H9 (cell line): ENCODE results near the gene CAPN5. TPM values are rescaled to one million over a fixed set of nuclear protein-coding genes. Genes with fewer than 3 reads are reported as not detected.

ENCODE experiments used
- DNase-seq: peaks from one replicate; pipeline ENCODE4 v3.0.0-alpha.2; 2017
- H2AFZ ChIP-seq: one replicate; pipeline ENCODE4 v1.6.1; 2013; ENCODE audit warnings: mild to moderate bottlenecking, low read length, control low read depth, moderate library complexity
- H2AK5ac ChIP-seq: 2 replicates; pipeline ENCODE4 v1.6.1; 2013; ENCODE audit warnings: low read length, control low read depth, mixed read lengths; ENCODE audit not compliant: insufficient read length
- H2BK120ac ChIP-seq: one replicate; pipeline ENCODE4 v1.6.1; 2013; ENCODE audit warnings: low read depth, mild to moderate bottlenecking, low read length, control low read depth, inconsistent platforms; ENCODE audit not compliant: poor library complexity, severe bottlenecking
- H2BK12ac ChIP-seq: 2 replicates; pipeline ENCODE4 v1.6.1; 2013; ENCODE audit warnings: low read length, control low read depth, mixed read lengths, low read depth; ENCODE audit not compliant: insufficient read length
- H2BK15ac ChIP-seq: 2 replicates; pipeline ENCODE4 v1.6.1; 2013; ENCODE audit warnings: low read depth, low read length, control low read depth
- H2BK20ac ChIP-seq: one replicate; pipeline ENCODE4 v1.6.1; 2013; ENCODE audit warnings: low read depth, mild to moderate bottlenecking, low read length, control low read depth, inconsistent platforms; ENCODE audit not compliant: poor library complexity, severe bottlenecking
- H2BK5ac ChIP-seq: 2 replicates; pipeline ENCODE4 v1.6.1; 2013; ENCODE audit warnings: low read length, control low read depth, mixed read lengths; ENCODE audit not compliant: insufficient read length
- H3K14ac ChIP-seq: 2 replicates; pipeline ENCODE4 v1.6.1; 2013; ENCODE audit warnings: low read length, control low read depth; ENCODE audit not compliant: insufficient read depth
- H3K18ac ChIP-seq: 2 replicates; pipeline ENCODE4 v1.6.1; 2013; ENCODE audit warnings: low read depth, mild to moderate bottlenecking, mixed read lengths, low read length, control low read depth; ENCODE audit not compliant: insufficient read length
- H3K23ac ChIP-seq: 2 replicates; pipeline ENCODE4 v1.6.1; 2013; ENCODE audit warnings: low read length, control low read depth, mixed read lengths, low read depth; ENCODE audit not compliant: insufficient read length
- H3K23me2 ChIP-seq: 2 replicates; pipeline ENCODE4 v1.6.1; 2013; ENCODE audit warnings: low read depth, mild to moderate bottlenecking, mixed read lengths, low read length, control low read depth; ENCODE audit not compliant: insufficient read length, poor library complexity, severe bottlenecking
- H3K27ac ChIP-seq: 2 replicates; pipeline ENCODE4 v1.5.1; 2013; ENCODE audit warnings: low read length, control low read depth, mixed read lengths, low read depth; ENCODE audit not compliant: insufficient read length
- H3K27me3 ChIP-seq: 2 replicates; pipeline ENCODE4 v1.6.1; 2013; ENCODE audit warnings: low read length, control low read depth, inconsistent platforms; ENCODE audit not compliant: insufficient read depth
- H3K4ac ChIP-seq: 2 replicates; pipeline ENCODE4 v1.6.1; 2013; ENCODE audit warnings: low read depth, mild to moderate bottlenecking, control low read depth, inconsistent platforms, low read length, moderate library complexity
- H3K4me1 ChIP-seq: 2 replicates; pipeline ENCODE4 v1.6.1; 2013; ENCODE audit warnings: low read length, control low read depth, inconsistent platforms; ENCODE audit not compliant: insufficient read depth
- H3K4me2 ChIP-seq: 2 replicates; pipeline ENCODE4 v1.6.1; 2013; ENCODE audit warnings: low read length, control low read depth, mixed read lengths; ENCODE audit not compliant: insufficient read length, insufficient read depth
- H3K56ac ChIP-seq: 2 replicates; pipeline ENCODE4 v1.6.1; 2013; ENCODE audit warnings: low read depth, mild to moderate bottlenecking, mixed read lengths, low read length, control low read depth; ENCODE audit not compliant: insufficient read length
- H3K79me1 ChIP-seq: 2 replicates; pipeline ENCODE4 v1.6.1; 2013; ENCODE audit warnings: low read depth, mild to moderate bottlenecking, moderate library complexity, low read length, control low read depth, inconsistent platforms; ENCODE audit not compliant: insufficient read depth, poor library complexity, severe bottlenecking
- H3K79me2 ChIP-seq: 2 replicates; pipeline ENCODE4 v1.6.1; 2013; ENCODE audit warnings: low read length, control low read depth, inconsistent platforms; ENCODE audit not compliant: insufficient read depth
- H3K9ac ChIP-seq: 2 replicates; pipeline ENCODE4 v1.6.1; 2013; ENCODE audit warnings: low read length, control low read depth, mixed read lengths; ENCODE audit not compliant: insufficient read length; ENCODE audit errors: extremely low read depth
- H3K9me3 ChIP-seq: one replicate; pipeline ENCODE4 v1.6.1; 2013; ENCODE audit warnings: low read depth, low read length, inconsistent platforms; ENCODE audit not compliant: control insufficient read depth
- H3T11ph ChIP-seq: one replicate; pipeline ENCODE4 v1.6.1; 2013; ENCODE audit warnings: mild to moderate bottlenecking, low read length, control low read depth, inconsistent platforms
- H4K20me1 ChIP-seq: one replicate; pipeline ENCODE4 v1.6.1; 2013; ENCODE audit not compliant: control insufficient read depth, insufficient read length, insufficient read depth
- H4K5ac ChIP-seq: 2 replicates; pipeline ENCODE4 v1.6.1; 2013; ENCODE audit warnings: low read depth, mild to moderate bottlenecking, mixed read lengths, low read length, control low read depth; ENCODE audit not compliant: insufficient read length
- H4K8ac ChIP-seq: replicated peaks from 2 replicates; pipeline ENCODE4 v1.6.1; 2013; ENCODE audit warnings: low read length, control low read depth, mixed read lengths, low read depth; ENCODE audit not compliant: insufficient read length
- H4K91ac ChIP-seq: 2 replicates; pipeline ENCODE4 v1.6.1; 2013; ENCODE audit warnings: low read depth, mild to moderate bottlenecking, moderate library complexity, mixed read lengths, low read length, control low read depth; ENCODE audit not compliant: insufficient read length
- H3K27ac Mint-ChIP-seq, 3 experiments: 2 replicates in 2 of 3; 3 replicates in 1 of 3; pipeline ENCODE4 v1.8.0; 2020 to 2021; ENCODE audit warnings: mixed read lengths in 3 of 3, mild to moderate bottlenecking in 1 of 3, moderate library complexity in 1 of 3
- H3K27me3 Mint-ChIP-seq: 2 replicates; pipeline ENCODE4 v1.8.0; 2021; ENCODE audit warnings: low read depth, mild to moderate bottlenecking, moderate library complexity, mixed read lengths
- H3K36me3 Mint-ChIP-seq, 3 experiments: 2 replicates in 2 of 3; 3 replicates in 1 of 3; pipeline ENCODE4 v1.8.0; 2020 to 2021; ENCODE audit warnings: low read depth in 3 of 3, mixed read lengths in 3 of 3; ENCODE audit not compliant: insufficient read depth in 1 of 3
- H3K4me1 Mint-ChIP-seq, 2 experiments: 2 replicates each; pipeline ENCODE4 v1.8.0; 2020; ENCODE audit warnings: mixed read lengths in 2 of 2
- H3K4me3 Mint-ChIP-seq, 2 experiments: 2 replicates in 1 of 2; 3 replicates in 1 of 2; pipeline ENCODE4 v1.8.0; 2020 to 2021; ENCODE audit warnings: mild to moderate bottlenecking in 2 of 2, mixed read lengths in 2 of 2, moderate library complexity in 1 of 2
- H3K9me3 Mint-ChIP-seq, 2 experiments: 2 replicates in 1 of 2; 3 replicates in 1 of 2; pipeline ENCODE4 v1.8.0; 2020; ENCODE audit warnings: mild to moderate bottlenecking in 2 of 2, mixed read lengths in 2 of 2, moderate library complexity in 1 of 2
- WGBS: extraction: QIAGEN DNeasy Blood & Tissue Kit; methylation state at CpG from one replicate; pipeline ENCODE4 v1.1.7; 2013; ENCODE audit warnings: missing lambda C conversion rate, low lambda C conversion rate, mixed read lengths; ENCODE audit not compliant: insufficient read length; ENCODE audit errors: extremely low coverage; 5-methylcytosine and 5-hydroxymethylcytosine counted together
- total RNA-seq: library from RNA; stranded (reverse); gene quantifications from 2 replicates; pipeline ENCODE4 v1.2.1, GENCODE V29; 2021
- TF ChIP-seq, protein P1 (sequence below): fragments of 200-600 bp; sonication (generic); conservative IDR thresholded peaks from 3 replicates; pipeline ENCODE4 v1.8.0; 2021; ENCODE audit warnings: antibody characterized with exemption, mild to moderate bottlenecking

Gene CAPN5
- total RNA-seq, 1 experiment from 2014 or later = 16.7 TPM

DNA sequence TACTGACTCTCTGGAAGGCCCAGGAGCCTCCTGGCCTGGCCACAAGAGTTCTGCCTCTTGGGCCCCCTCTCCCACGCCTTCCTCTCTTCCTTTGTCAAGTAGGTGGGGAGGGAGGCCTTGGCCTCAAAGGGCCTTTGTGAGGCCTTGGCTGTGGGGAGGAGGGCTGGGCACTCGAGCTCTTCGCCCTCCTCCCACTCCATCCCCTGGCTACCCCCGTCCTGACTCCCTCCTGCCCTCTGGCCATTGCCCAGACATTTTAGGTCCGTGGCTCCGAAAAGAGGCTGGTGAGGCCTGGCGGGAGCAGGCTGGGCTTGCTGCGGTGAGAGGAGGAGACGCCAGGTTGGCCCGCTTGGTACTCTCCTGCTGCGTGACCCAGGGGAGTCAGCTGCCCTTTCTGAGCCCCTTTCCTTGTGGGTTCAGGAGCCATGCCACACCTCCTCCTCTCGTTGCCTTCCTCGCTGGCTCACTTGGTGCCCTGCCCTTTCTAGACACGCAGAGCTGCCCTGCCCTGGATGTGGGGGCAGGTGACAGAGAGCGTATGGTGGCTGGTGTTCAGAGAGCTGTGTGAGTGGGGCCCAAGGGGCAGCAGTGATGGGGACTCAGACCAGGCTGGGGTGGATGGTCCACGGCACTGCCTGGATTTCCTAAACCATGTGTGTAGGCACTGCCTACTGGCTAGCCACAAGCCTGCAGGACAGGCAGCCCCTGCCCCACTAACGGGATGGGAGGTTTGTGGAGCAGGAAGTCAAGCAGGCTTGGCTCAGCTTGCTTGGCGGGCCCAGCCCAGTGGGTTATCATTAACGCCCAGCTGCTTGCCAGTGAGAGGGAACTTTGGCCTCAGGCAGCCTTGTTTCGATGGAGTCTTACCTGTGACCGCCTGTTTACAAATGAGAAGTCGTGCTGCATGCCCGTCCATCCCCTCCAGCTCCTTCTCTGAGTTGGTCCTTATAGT lies 20.0 kb downstream of the CAPN5 start:
- Histone ChIP-seq H3K79me2 (no peaks in the 10 kb centered on the region), H3K4me2 (no peak overlapping the region), H4K91ac (no peak overlapping the region), H3K4me1 (no peaks in the 10 kb centered on the region), H3K4ac (no peak overlapping the region), H2BK12ac (no peak overlapping the region), H2BK5ac (no peak overlapping the region), H4K20me1 (no peaks in the 10 kb centered on the region), H3T11ph (no peak overlapping the region), H2AK5ac (no peak overlapping the region), H2AFZ (no peak overlapping the region), H4K5ac (no peak overlapping the region), H3K23me2 (no peaks in the 10 kb centered on the region), H2BK120ac (no peak overlapping the region), H3K9ac (no peak overlapping the region), H3K18ac (no peak overlapping the region), H3K23ac (no peak overlapping the region), H3K27me3 (no peaks in the 10 kb centered on the region), H2BK20ac (no peak overlapping the region), H3K9me3 (no peaks in the 10 kb centered on the region), H3K14ac (no peak overlapping the region; the same call in 1 of the 2 replicates), H4K8ac (no peak overlapping the region), H2BK15ac (no peak overlapping the region), H3K27ac (no peak overlapping the region), H3K56ac (no peak overlapping the region), H3K79me1 (no peaks in the 10 kb centered on the region)
- Mint-ChIP-seq H3K4me1 (peaks cover 12 to 14% of the 10 kb centered on the region in 2 experiments), H3K27ac (no peak overlapping the region; a peak in 2 of 7 replicates), H3K9me3 (no peaks in the 10 kb centered on the region), H3K27me3 (no peaks in the 10 kb centered on the region), H3K36me3 (no peaks in the 10 kb centered on the region; a peak in 2 of 7 replicates), H3K4me3 (no peak overlapping the region)
- WGBS = no CpG with 5 or more reads among the region's 23 CpGs
- DNase-seq = no peak
- TF ChIP-seq, protein P1, sequence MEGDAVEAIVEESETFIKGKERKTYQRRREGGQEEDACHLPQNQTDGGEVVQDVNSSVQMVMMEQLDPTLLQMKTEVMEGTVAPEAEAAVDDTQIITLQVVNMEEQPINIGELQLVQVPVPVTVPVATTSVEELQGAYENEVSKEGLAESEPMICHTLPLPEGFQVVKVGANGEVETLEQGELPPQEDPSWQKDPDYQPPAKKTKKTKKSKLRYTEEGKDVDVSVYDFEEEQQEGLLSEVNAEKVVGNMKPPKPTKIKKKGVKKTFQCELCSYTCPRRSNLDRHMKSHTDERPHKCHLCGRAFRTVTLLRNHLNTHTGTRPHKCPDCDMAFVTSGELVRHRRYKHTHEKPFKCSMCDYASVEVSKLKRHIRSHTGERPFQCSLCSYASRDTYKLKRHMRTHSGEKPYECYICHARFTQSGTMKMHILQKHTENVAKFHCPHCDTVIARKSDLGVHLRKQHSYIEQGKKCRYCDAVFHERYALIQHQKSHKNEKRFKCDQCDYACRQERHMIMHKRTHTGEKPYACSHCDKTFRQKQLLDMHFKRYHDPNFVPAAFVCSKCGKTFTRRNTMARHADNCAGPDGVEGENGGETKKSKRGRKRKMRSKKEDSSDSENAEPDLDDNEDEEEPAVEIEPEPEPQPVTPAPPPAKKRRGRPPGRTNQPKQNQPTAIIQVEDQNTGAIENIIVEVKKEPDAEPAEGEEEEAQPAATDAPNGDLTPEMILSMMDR = no peak
